ENCODE results near the gene WWOX. TPM values are rescaled to one million over a fixed set of nuclear protein-coding genes. Genes with fewer than 3 reads are reported as not detected.

Gene WWOX
- total and polyA plus RNA-seq, 2 donors (not counting 1 experiment from before 2014, with no cell fraction given) = 10.5 to 42.3 TPM

DNA sequence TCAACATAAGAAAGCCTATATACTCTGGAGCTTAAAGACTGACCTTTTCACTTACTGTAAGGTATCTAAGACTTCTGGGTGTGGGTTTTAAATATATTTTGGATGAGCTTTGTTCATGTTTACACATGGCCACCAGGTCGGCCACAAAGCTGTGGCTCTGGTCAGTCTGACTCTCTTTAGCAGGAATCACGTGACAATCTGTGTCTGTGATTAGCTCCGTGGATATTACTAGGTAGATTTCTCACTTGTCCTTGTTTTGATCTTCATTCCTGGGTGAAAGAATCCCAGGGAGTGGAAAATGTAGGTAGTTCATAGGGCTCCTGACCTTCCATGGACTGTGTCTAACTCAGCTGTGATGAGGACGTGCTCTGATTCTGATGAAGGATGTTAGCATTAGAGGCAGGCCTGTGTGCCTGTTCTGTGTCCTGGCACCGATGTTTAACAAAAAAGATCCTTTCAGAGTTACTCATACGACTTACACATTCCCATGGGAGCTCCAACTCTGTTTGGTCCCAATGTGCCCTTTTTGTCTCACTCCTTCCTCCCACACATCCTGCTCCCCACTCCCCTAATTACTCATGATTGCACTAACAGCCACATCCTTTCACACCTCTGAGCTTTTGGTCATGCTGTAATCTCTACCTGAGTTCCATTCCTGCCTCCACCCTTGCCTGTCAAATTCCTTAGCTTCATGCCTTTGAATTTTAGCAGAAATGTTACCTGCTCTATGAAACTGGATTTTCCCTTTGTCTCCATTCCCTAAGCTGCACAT is 1076.0 kb downstream of the WWOX start:
- H2AFZ ChIP-seq (ENCODE audit: insufficient read depth, low read depth, low read length, poor library complexity, severe bottlenecking) = no peak overlapping the region
- TF ChIP-seq, protein P1, sequence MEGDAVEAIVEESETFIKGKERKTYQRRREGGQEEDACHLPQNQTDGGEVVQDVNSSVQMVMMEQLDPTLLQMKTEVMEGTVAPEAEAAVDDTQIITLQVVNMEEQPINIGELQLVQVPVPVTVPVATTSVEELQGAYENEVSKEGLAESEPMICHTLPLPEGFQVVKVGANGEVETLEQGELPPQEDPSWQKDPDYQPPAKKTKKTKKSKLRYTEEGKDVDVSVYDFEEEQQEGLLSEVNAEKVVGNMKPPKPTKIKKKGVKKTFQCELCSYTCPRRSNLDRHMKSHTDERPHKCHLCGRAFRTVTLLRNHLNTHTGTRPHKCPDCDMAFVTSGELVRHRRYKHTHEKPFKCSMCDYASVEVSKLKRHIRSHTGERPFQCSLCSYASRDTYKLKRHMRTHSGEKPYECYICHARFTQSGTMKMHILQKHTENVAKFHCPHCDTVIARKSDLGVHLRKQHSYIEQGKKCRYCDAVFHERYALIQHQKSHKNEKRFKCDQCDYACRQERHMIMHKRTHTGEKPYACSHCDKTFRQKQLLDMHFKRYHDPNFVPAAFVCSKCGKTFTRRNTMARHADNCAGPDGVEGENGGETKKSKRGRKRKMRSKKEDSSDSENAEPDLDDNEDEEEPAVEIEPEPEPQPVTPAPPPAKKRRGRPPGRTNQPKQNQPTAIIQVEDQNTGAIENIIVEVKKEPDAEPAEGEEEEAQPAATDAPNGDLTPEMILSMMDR (IDR thresholded peaks at IDR 0.05) = no peak
- TF ChIP-seq EZH2 (IDR thresholded peaks at IDR 0.05; ENCODE audit: borderline replicate concordance, insufficient read depth, low read depth, low read length, poor library complexity, severe bottlenecking) = no peak
- H3K9ac ChIP-seq (ENCODE audit: low read length) = no peak overlapping the region
- peaks cover 19% of the 10 kb centered on the region for H3K27me3 Mint-ChIP-seq
- no peak overlapping the region for H3K27ac ChIP-seq (ENCODE audit: low read length in 2 of 2)
- DNase-seq (no peak), ATAC-seq (ENCODE audit: low read depth) (no peak)
- H3K27ac Mint-ChIP-seq = no peak overlapping the region
- ChIA-PET CTCF (no interaction called here), POLR2A (no interaction called here)
- no peaks in the 10 kb centered on the region for H3K36me3 ChIP-seq (replicated peaks in 1 of 2; ENCODE audit: control extremely low read depth in 1 of 2, control insufficient read depth in 1 of 2, extremely low read depth in 1 of 2, insufficient read depth in 2 of 2, low read length in 1 of 2)
- H3K9me3 Mint-ChIP-seq (ENCODE audit: insufficient read depth) = peaks cover 4% of the 10 kb centered on the region
- no peaks in the 10 kb centered on the region for H4K20me1 ChIP-seq (ENCODE audit: control insufficient read depth, insufficient read depth, low read length, poor library complexity, severe bottlenecking)
- peaks cover 0 to 8% (median 0%) of the 10 kb centered on the region in 4 experiments for H3K27me3 ChIP-seq (replicated peaks in 1 of 4; ENCODE audit: control extremely low read depth in 1 of 4, control insufficient read depth in 3 of 4, insufficient read depth in 4 of 4, low read length in 3 of 4)
- no peak overlapping the region for H3K4me3 ChIP-seq (ENCODE audit: control extremely low read depth in 1 of 5, extremely low read depth in 1 of 5, insufficient read depth in 1 of 5, low read depth in 2 of 5, low read length in 4 of 5)
- no peaks in the 10 kb centered on the region for H3K79me2 ChIP-seq (ENCODE audit: control insufficient read depth, insufficient read depth, low read length)
- H3K9me3 ChIP-seq (ENCODE audit: control extremely low read depth in 1 of 3, control insufficient read depth in 2 of 3, insufficient read depth in 1 of 3, low read length in 2 of 3) = peaks cover 0 to 3% (median 2%) of the 10 kb centered on the region in 3 donors
- peaks cover 9% of the 10 kb centered on the region in 2 donors for H3K4me1 ChIP-seq (ENCODE audit: control insufficient read depth in 2 of 2, insufficient read depth in 2 of 2, low read length in 2 of 2)
- intact Hi-C loops (cut with micrococcal nuclease) = no loop called here
- H3K4me3 Mint-ChIP-seq = no peak overlapping the region
- WGBS (ENCODE audit: insufficient coverage) = 65% methylated on average over 6 of the region's 6 CpGs
- H3K4me1 Mint-ChIP-seq = peaks cover 12% of the 10 kb centered on the region
- H3K4me2 ChIP-seq (replicated peaks; ENCODE audit: low read depth, low read length, poor library complexity, severe bottlenecking) = no peak overlapping the region

DNA sequence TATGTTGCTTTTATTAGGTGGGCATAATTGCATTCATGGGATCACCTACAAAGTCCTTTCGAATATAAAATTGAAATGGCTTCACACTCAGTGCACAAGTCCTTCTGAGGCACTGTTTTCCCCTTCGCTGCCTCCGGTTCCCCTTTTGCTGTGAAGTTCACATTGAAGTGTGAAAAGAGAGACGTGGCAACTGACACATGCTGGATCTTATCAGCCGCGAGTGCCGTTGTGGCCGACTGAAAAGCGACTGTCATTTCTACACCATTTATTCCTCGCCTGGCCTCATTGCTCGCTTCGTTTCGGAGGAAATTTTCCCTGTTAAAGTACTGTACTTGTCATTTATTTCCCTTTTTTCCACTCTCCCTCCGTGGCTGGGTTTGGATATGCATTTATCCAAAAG is 1077.6 kb downstream of the WWOX start:
- POLR2A ChIA-PET = no interaction called here
- no peaks in the 10 kb centered on the region for H4K20me1 ChIP-seq (ENCODE audit: control insufficient read depth, insufficient read depth, low read length, poor library complexity, severe bottlenecking)
- no peaks in the 10 kb centered on the region for H3K36me3 ChIP-seq (replicated peaks in 1 of 2; ENCODE audit: control extremely low read depth in 1 of 2, control insufficient read depth in 1 of 2, extremely low read depth in 1 of 2, insufficient read depth in 2 of 2, low read length in 1 of 2)
- no peak overlapping the region for H3K9ac ChIP-seq (ENCODE audit: low read length)
- H3K9me3 Mint-ChIP-seq (ENCODE audit: insufficient read depth) = peaks cover 4% of the 10 kb centered on the region
- DNase-seq = peak; percentile 43
- ATAC-seq (ENCODE audit: low read depth) = no peak
- WGBS (ENCODE audit: insufficient coverage) = 28% methylated on average over 12 of the region's 14 CpGs
- peaks cover 12% of the 10 kb centered on the region for H3K4me1 Mint-ChIP-seq
- peaks cover 9% of the 10 kb centered on the region in 2 donors for H3K4me1 ChIP-seq (ENCODE audit: control insufficient read depth in 2 of 2, insufficient read depth in 2 of 2, low read length in 2 of 2)
- no peak overlapping the region for H2AFZ ChIP-seq (ENCODE audit: insufficient read depth, low read depth, low read length, poor library complexity, severe bottlenecking)
- TF ChIP-seq, protein P1 (IDR thresholded peaks at IDR 0.05) = no peak
- TF ChIP-seq EZH2 (IDR thresholded peaks at IDR 0.05; ENCODE audit: borderline replicate concordance, insufficient read depth, low read depth, low read length, poor library complexity, severe bottlenecking) = no peak
- intact Hi-C loops (cut with micrococcal nuclease) = no loop called here
- H3K4me3 Mint-ChIP-seq = no peak overlapping the region
- peaks cover 0 to 3% (median 2%) of the 10 kb centered on the region in 3 donors for H3K9me3 ChIP-seq (ENCODE audit: control extremely low read depth in 1 of 3, control insufficient read depth in 2 of 3, insufficient read depth in 1 of 3, low read length in 2 of 3)
- H3K27me3 ChIP-seq (replicated peaks in 1 of 4; ENCODE audit: control extremely low read depth in 1 of 4, control insufficient read depth in 3 of 4, insufficient read depth in 4 of 4, low read length in 3 of 4) = peaks cover 0 to 8% (median 0%) of the 10 kb centered on the region in 4 experiments
- H3K27ac Mint-ChIP-seq = no peak overlapping the region
- H3K4me3 ChIP-seq (ENCODE audit: control extremely low read depth in 1 of 5, extremely low read depth in 1 of 5, insufficient read depth in 1 of 5, low read depth in 2 of 5, low read length in 4 of 5) = no peak overlapping the region
- CTCF ChIA-PET = no interaction called here
- peak overlapping the region; percentile 45 for H3K4me2 ChIP-seq (replicated peaks; ENCODE audit: low read depth, low read length, poor library complexity, severe bottlenecking)
- no peaks in the 10 kb centered on the region for H3K79me2 ChIP-seq (ENCODE audit: control insufficient read depth, insufficient read depth, low read length)
- H3K27me3 Mint-ChIP-seq = peaks cover 31% of the 10 kb centered on the region
- H3K27ac ChIP-seq (ENCODE audit: low read length in 2 of 2) = no peak overlapping the region
